Fibroblast of pulmonary artery (primary cell): ENCODE results near the gene CAMTA2.

Experiments
- DNase-seq: peaks from one replicate; pipeline ENCODE4 v3.0.0-alpha.2; 2010; ENCODE audit warnings: low read depth
- H3K4me3 ChIP-seq: replicated peaks from 2 replicates; pipeline ENCODE4 v1.5.1; 2011; ENCODE audit warnings: low read depth, mild to moderate bottlenecking, control low read depth, low read length, moderate library complexity
- CTCF ChIP-seq: IDR thresholded peaks from 2 replicates; pipeline ENCODE4 v1.5.1; 2011; ENCODE audit warnings: mild to moderate bottlenecking, control low read depth, low read length, inconsistent platforms; ENCODE audit errors: missing control alignments

Gene CAMTA2

GRCh38 chr17:4969551-4970173 lies 17.8 kb downstream of the CAMTA2 start:
- DNase-seq, result no peak
- TF ChIP-seq CTCF, result no peak
- H3K4me3 ChIP-seq, result peak overlapping the region; percentile 94

- TF ChIP-seq CTCF, result no peak
- H3K4me3 ChIP-seq, result peak overlapping the region; percentile 94
- DNase-seq, result peak; percentile 91
Observed at GRCh38 chr17:4969047-4969550, 18.4 kb downstream of the CAMTA2 start.

- peak overlapping the region; percentile 94 for H3K4me3 ChIP-seq
- TF ChIP-seq CTCF, result no peak
- DNase-seq, result no peak
Observed at GRCh38 chr17:4968486-4969046, 18.9 kb downstream of the CAMTA2 start.

- DNase-seq, result peak; percentile 99
- peak within 1 kb of the TSS; percentile 94 for H3K4me3 ChIP-seq
- no peak for TF ChIP-seq CTCF
Observed at GRCh38 chr17:4967539-4968485, 19.7 kb downstream of the CAMTA2 start, which contains the start of gene SPAG7. SPAG7 (minus strand) TSS chr17:4967817; CDS start chr17:4967804, 13 bp downstream.

GRCh38 chr17:4966844-4967538 lies 20.5 kb downstream of the CAMTA2 start:
- peak overlapping the region; percentile 94 for H3K4me3 ChIP-seq
- peak; percentile 100 for DNase-seq
- TF ChIP-seq CTCF, result no peak

- TF ChIP-seq CTCF, result no peak
- no peak overlapping the region for H3K4me3 ChIP-seq
- DNase-seq, result no peak
Observed at GRCh38 chr17:4965311-4965986, 22.0 kb downstream of the CAMTA2 start.
